ENCODE results near the gene CDAN1. TPM values are rescaled to one million over a fixed set of nuclear protein-coding genes. Genes with fewer than 3 reads are reported as not detected.

The CDAN1 gene
- total and polyA plus RNA-seq, 10 of the 15 experiments (the other 5 are each of a cell fraction or from before 2014, with no cell fraction given) = 0.56 to 14.2 (median 6.7) TPM

DNA sequence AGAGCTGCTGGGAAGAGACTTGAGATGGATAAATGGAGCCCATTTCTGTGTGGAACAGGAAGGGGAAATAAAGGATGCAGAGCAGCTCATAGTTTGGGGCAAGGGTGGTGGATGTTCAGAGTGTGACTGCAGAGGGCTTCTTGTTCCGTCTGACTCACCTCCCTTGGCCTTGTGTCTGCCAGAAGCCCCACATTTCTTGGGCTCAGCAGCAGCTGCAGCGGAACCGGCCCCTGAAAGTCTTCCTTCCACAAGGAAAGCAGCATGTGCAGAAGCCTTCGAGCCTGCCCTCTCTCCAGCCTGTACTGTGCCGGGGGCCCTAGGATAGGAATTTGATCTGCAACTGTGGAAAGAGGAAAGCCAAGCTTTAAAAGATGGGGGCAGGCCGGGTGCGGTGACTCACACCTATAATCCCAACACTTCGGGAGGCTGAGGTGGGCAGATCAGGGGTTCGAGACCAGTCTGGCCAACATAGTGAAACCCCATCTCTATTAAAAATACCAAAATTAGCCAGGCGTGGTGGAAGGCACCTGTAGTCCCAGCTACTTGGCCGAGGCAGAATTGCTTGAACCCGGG, 11.5 kb downstream of the CDAN1 start:
- RAD21 ChIA-PET (ENCODE audit: unreplicated experiment) = no interaction called here
- SMC1A ChIA-PET (ENCODE audit: uncharacterized antibody, unreplicated experiment) = interaction anchor here (0.6 kb wide), 1 partner anchor 72 kb away, joined by 3 read pairs; no protein-coding TSS in a partner anchor
- FAIRE-seq = no peak

GRCh38 chr15:42724276-42724675, 12.7 kb downstream of the CDAN1 start:
- H3K4me3 ChIP-seq = no peak overlapping the region
- WGBS (ENCODE audit: insufficient coverage, insufficient replicate concordance, low lambda C conversion rate, missing lambda C conversion rate) = 81% methylated on average over 6 of the region's 6 CpGs
- H3K4me2 ChIP-seq (ENCODE audit: control insufficient read depth, insufficient read depth) = no peak overlapping the region
- H3K36me3 ChIP-seq (ENCODE audit: control insufficient read depth in 2 of 2, insufficient read depth in 2 of 2, low read length in 1 of 2) = peaks cover 12 to 21% of the 10 kb centered on the region in 2 experiments
- H4K20me1 ChIP-seq (ENCODE audit: control insufficient read depth, insufficient read depth) = no peaks in the 10 kb centered on the region
- H2AFZ ChIP-seq (ENCODE audit: control insufficient read depth, low read depth, low read length) = no peak overlapping the region
- no peaks in the 10 kb centered on the region for H3K79me2 ChIP-seq (ENCODE audit: control insufficient read depth, insufficient read depth, low read length)
- H3K4me1 ChIP-seq (ENCODE audit: control insufficient read depth, insufficient read depth, low read length) = no peaks in the 10 kb centered on the region
- H3K9me3 ChIP-seq (replicated peaks; ENCODE audit: control insufficient read depth, insufficient read depth, low read length) = no peaks in the 10 kb centered on the region
- BruUV-seq (replicated peaks) = TSS peak; percentile 36
- no peak overlapping the region for H3K27ac ChIP-seq (ENCODE audit: control insufficient read depth, insufficient read depth)
- no peak for TF ChIP-seq ZBTB33 (IDR thresholded peaks at IDR 0.05)
- TF ChIP-seq ZNF217 (IDR thresholded peaks at IDR 0.05) = no peak
- no peak for TF ChIP-seq ASH2L (IDR thresholded peaks at IDR 0.05; ENCODE audit: borderline replicate concordance, low read depth)
- no peak for TF ChIP-seq FOXK2 (IDR thresholded peaks at IDR 0.05)
- TF ChIP-seq IRF4 (IDR thresholded peaks at IDR 0.05; ENCODE audit: low read depth, low read length) = no peak
- no peak for TF ChIP-seq ATF7 (IDR thresholded peaks at IDR 0.05; ENCODE audit: low read depth)
- no peak for TF ChIP-seq POLR2A (IDR thresholded peaks at IDR 0.05; ENCODE audit: low read depth, low read length)
- TF ChIP-seq CHD4 (IDR thresholded peaks at IDR 0.05) = no peak
- TF ChIP-seq BRCA1 (IDR thresholded peaks at IDR 0.05; ENCODE audit: low read depth, low read length) = no peak
- TF ChIP-seq SRF (IDR thresholded peaks at IDR 0.05; ENCODE audit: low read depth in 2 of 2, low read length in 2 of 2) = no peak
- no peak for TF ChIP-seq STAT1 (conservative IDR thresholded peaks at IDR 0.05)
- TF ChIP-seq POU2F2 (IDR thresholded peaks at IDR 0.05; ENCODE audit: borderline replicate concordance, low read depth, low read length) = no peak
- ChIA-PET RAD21 (ENCODE audit: unreplicated experiment) (no interaction called here), SMC1A (ENCODE audit: uncharacterized antibody, unreplicated experiment) (no interaction called here), POLR2A (no interaction called here), CTCF (interaction anchor here (1.8 kb wide), 1 partner anchor 204 kb away, joined by 5 read pairs; no protein-coding TSS in a partner anchor)
- intact Hi-C loops (cut with micrococcal nuclease; ENCODE audit: unreplicated experiment) (no loop called here), in situ Hi-C loops (cut with MboI) (no loop called here)
- no peak for DNase-seq (ENCODE audit: low read depth, low spot score)
- ATAC-seq = no peak
- no peak overlapping the region for H3K9ac ChIP-seq (ENCODE audit: control insufficient read depth, insufficient read depth, low read length)
- H3K27me3 ChIP-seq (replicated peaks in 1 of 2; ENCODE audit: control insufficient read depth in 2 of 2, insufficient read depth in 2 of 2, low read length in 1 of 2) = no peaks in the 10 kb centered on the region
- no peak for FAIRE-seq

More for the DNA sequence above, 11.5 kb downstream of the CDAN1 start:
- 84% methylated on average over 11 of the region's 12 CpGs for WGBS (ENCODE audit: insufficient coverage, insufficient replicate concordance, low lambda C conversion rate, missing lambda C conversion rate)
- H3K27me3 ChIP-seq (replicated peaks in 1 of 2; ENCODE audit: control insufficient read depth in 2 of 2, insufficient read depth in 2 of 2, low read length in 1 of 2) = no peaks in the 10 kb centered on the region
- POLR2A ChIA-PET = interaction anchor here (0.5 to 0.7 kb wide), 2 partner anchors 10 to 192 kb away, joined by 3 to 4 read pairs; no protein-coding TSS in a partner anchor
- H3K9me3 ChIP-seq (replicated peaks; ENCODE audit: control insufficient read depth, insufficient read depth, low read length) = no peaks in the 10 kb centered on the region
- H3K4me1 ChIP-seq (ENCODE audit: control insufficient read depth, insufficient read depth, low read length) = no peaks in the 10 kb centered on the region
- CTCF ChIA-PET = interaction anchor here (0.6 kb wide), 1 partner anchor 24 kb away, joined by 3 read pairs; no protein-coding TSS in a partner anchor
- ATAC-seq = no peak
- intact Hi-C loops (cut with micrococcal nuclease; ENCODE audit: unreplicated experiment) (no loop called here), in situ Hi-C loops (cut with MboI) (no loop called here)
- peaks cover 13 to 21% of the 10 kb centered on the region in 2 experiments for H3K36me3 ChIP-seq (ENCODE audit: control insufficient read depth in 2 of 2, insufficient read depth in 2 of 2, low read length in 1 of 2)
- no peak overlapping the region for H3K9ac ChIP-seq (ENCODE audit: control insufficient read depth, insufficient read depth, low read length)
- TF ChIP-seq TCF12 (IDR thresholded peaks at IDR 0.05; ENCODE audit: low read depth, low read length) = no peak
- no peak for TF ChIP-seq MAX (IDR thresholded peaks at IDR 0.05; ENCODE audit: low read depth, low read length)
- no peak for TF ChIP-seq POLR2AphosphoS2 (IDR thresholded peaks at IDR 0.05; ENCODE audit: low read depth, low read length)
- TF ChIP-seq MTA3 (IDR thresholded peaks at IDR 0.05; ENCODE audit: borderline replicate concordance, low read length) = no peak
- no peak for TF ChIP-seq USF1 (IDR thresholded peaks at IDR 0.05; ENCODE audit: borderline replicate concordance, extremely low read length, insufficient read depth, low read depth, low read length)
- BruUV-seq (replicated peaks) = no TSS peak
- H3K79me2 ChIP-seq (ENCODE audit: control insufficient read depth, insufficient read depth, low read length) = no peaks in the 10 kb centered on the region
- H3K4me2 ChIP-seq (ENCODE audit: control insufficient read depth, insufficient read depth) = no peak overlapping the region
- H2AFZ ChIP-seq (ENCODE audit: control insufficient read depth, low read depth, low read length) = no peak overlapping the region
- H4K20me1 ChIP-seq (ENCODE audit: control insufficient read depth, insufficient read depth) = no peaks in the 10 kb centered on the region
- no peak overlapping the region for H3K4me3 ChIP-seq
- no peak for DNase-seq (ENCODE audit: low read depth, low spot score)
- no peak overlapping the region for H3K27ac ChIP-seq (ENCODE audit: control insufficient read depth, insufficient read depth)

Measured in GM12878 (cell line).